ENCODE results near the gene GNAT2. TPM values are rescaled to one million over a fixed set of nuclear protein-coding genes. Genes with fewer than 3 reads are reported as not detected.

Gene GNAT2
- total RNA-seq, 1 donor from 2014 or later, result not detected

- Mint-ChIP-seq H3K27me3 (no peaks in the 10 kb centered on the region), H3K4me1 (peaks cover 48% of the 10 kb centered on the region), H3K9me3 (no peaks in the 10 kb centered on the region), H3K4me3 (no peak overlapping the region), H3K27ac (peak overlapping the region; percentile 72), H3K36me3 (ENCODE audit: low read depth) (peaks cover 50% of the 10 kb centered on the region)
- TF ChIP-seq, protein P1, sequence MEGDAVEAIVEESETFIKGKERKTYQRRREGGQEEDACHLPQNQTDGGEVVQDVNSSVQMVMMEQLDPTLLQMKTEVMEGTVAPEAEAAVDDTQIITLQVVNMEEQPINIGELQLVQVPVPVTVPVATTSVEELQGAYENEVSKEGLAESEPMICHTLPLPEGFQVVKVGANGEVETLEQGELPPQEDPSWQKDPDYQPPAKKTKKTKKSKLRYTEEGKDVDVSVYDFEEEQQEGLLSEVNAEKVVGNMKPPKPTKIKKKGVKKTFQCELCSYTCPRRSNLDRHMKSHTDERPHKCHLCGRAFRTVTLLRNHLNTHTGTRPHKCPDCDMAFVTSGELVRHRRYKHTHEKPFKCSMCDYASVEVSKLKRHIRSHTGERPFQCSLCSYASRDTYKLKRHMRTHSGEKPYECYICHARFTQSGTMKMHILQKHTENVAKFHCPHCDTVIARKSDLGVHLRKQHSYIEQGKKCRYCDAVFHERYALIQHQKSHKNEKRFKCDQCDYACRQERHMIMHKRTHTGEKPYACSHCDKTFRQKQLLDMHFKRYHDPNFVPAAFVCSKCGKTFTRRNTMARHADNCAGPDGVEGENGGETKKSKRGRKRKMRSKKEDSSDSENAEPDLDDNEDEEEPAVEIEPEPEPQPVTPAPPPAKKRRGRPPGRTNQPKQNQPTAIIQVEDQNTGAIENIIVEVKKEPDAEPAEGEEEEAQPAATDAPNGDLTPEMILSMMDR (IDR thresholded peaks at IDR 0.05), result no peak
- CTCF ChIA-PET, result interaction anchor here (1.3 to 4.8 kb wide), 2 partner anchors 15 to 80 kb away, joined by 4 to 19 read pairs; no protein-coding TSS in a partner anchor
- ATAC-seq (ENCODE audit: low read depth), result no peak
- intact Hi-C loops (cut with micrococcal nuclease), result loop anchor here (10.0 kb wide), 1 partner anchor 201 kb away; the partner anchor contains the start of gene PSMA5
- POLR2A ChIA-PET, result interaction anchor here (2.4 kb wide), 1 partner anchor 77 kb away, joined by 18 read pairs; the partner anchor contains the start of gene GNAI3
- no peak for DNase-seq
These were observed 6.5 kb upstream of the GNAT2 start for GRCh38 chr1:109625601-109626560.

DNA sequence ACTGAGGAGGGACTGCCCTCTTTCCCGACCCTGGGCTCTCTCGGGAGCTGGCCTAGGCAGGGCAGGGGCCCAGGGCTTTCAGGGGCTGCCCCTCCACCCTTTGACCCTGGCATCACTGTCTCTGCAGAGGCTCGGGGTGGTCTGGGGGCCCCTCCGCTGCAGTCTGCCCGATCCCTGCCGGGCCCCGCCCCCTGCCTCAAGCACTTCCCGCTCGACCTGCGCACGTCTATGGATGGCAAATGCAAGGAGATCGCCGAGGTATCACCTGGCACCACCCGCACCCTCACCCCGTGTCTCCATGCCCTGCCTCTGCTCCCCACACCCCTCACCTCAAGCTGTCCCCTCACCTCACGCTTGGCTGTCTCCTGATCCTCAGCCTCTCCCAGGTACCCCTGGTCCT, 5.8 kb upstream of the GNAT2 start:
- Mint-ChIP-seq H3K27ac (peak overlapping the region; percentile 72), H3K36me3 (ENCODE audit: low read depth) (peaks cover 46% of the 10 kb centered on the region)
- no peak for DNase-seq

DNA sequence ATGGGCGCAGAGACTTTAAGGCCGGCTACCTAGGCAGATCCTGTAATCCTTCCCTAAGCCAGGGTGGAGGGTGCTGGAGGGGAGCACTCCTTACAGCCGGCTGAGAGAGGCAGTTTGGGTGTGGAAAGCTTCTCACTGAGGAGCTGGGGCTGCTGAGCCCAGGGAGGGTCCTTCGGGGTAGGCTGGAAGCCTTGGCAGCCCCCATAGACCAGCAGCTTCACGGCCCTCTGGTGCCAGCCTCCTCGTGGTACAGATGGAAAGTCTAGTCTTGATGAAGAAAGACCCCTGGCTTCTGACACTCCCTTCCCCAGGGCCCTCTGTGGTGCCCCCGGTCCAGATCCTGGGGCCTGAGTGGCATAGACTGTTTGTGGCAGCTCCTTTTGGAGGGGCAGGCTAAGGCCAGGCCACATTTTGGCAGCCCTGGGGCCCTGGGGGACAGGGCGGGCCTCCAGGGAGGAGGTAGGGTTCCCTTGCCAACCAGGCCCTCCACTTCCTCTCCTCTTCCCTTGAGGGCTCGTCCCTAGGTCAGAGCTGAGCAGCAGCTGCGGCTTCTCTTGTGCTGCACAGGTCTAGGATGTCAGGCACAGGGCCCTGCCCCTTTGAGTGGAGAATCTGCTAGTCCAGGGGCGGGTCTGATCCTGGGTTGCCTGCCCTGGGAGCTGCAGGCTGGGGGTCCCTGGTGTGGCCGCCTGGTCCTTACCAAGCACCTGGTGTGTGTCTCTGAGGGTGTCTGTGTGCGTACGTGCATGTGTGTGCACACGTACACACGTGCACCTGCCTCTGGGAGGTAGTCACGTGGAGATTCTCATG, 5.0 kb upstream of the GNAT2 start:
- peak overlapping the region; percentile 71 for H3K4me3 Mint-ChIP-seq
- H3K27ac Mint-ChIP-seq, result peak overlapping the region; percentile 79
- no peaks in the 10 kb centered on the region for H3K9me3 Mint-ChIP-seq
- peaks cover 55% of the 10 kb centered on the region for H3K4me1 Mint-ChIP-seq
- ChIA-PET POLR2A (interaction anchor here (0.7 to 2.4 kb wide), 6 partner anchors 8 to 360 kb away, joined by 3 to 18 read pairs (median 6); partner anchors contain the start of genes AHCYL1, GNAI3 and GSTM4), CTCF (interaction anchor here (0.9 to 4.8 kb wide), 4 partner anchors 16 to 131 kb away, joined by 3 to 19 read pairs (median 4); partner anchors contain the start of gene CYB561D1)
- H3K36me3 Mint-ChIP-seq (ENCODE audit: low read depth), result peaks cover 42% of the 10 kb centered on the region
- TF ChIP-seq, protein P1 (IDR thresholded peaks at IDR 0.05), result no peak
- no peaks in the 10 kb centered on the region for H3K27me3 Mint-ChIP-seq
- DNase-seq (peak; percentile 55), ATAC-seq (ENCODE audit: low read depth) (peak; percentile 58)
- intact Hi-C loops (cut with micrococcal nuclease), result loop anchor here (1.0 to 10.0 kb wide), 3 partner anchors 16 to 512 kb away; partner anchors contain the start of genes ELAPOR1 and PSMA5

More for the DNA sequence above, 5.8 kb upstream of the GNAT2 start:
- no peaks in the 10 kb centered on the region for H3K9me3 Mint-ChIP-seq
- H3K27me3 Mint-ChIP-seq, result no peaks in the 10 kb centered on the region
- POLR2A ChIA-PET, result interaction anchor here (1.4 to 2.4 kb wide), 2 partner anchors 15 to 77 kb away, joined by 7 to 18 read pairs; partner anchors contain the start of gene GNAI3
- no peak for ATAC-seq (ENCODE audit: low read depth)
- H3K4me1 Mint-ChIP-seq, result peaks cover 50% of the 10 kb centered on the region
- intact Hi-C loops (cut with micrococcal nuclease), result loop anchor here (10.0 kb wide), 1 partner anchor 200 kb away; the partner anchor contains the start of gene PSMA5
- no peak overlapping the region for H3K4me3 Mint-ChIP-seq
- TF ChIP-seq, protein P1 (IDR thresholded peaks at IDR 0.05), result no peak
- CTCF ChIA-PET, result interaction anchor here (0.9 to 4.8 kb wide), 3 partner anchors 16 to 79 kb away, joined by 3 to 19 read pairs (median 4); no protein-coding TSS in a partner anchor

GRCh38 chr1:109623601-109624161, 4.3 kb upstream of the GNAT2 start:
- TF ChIP-seq, protein P1 (IDR thresholded peaks at IDR 0.05), result no peak
- H3K27ac Mint-ChIP-seq, result peak overlapping the region; percentile 79
- ChIA-PET CTCF (interaction anchor here (0.9 to 4.8 kb wide), 3 partner anchors 17 to 130 kb away, joined by 3 to 19 read pairs (median 6); partner anchors contain the start of gene CYB561D1), POLR2A (interaction anchor here (0.9 to 2.4 kb wide), 5 partner anchors 8 to 77 kb away, joined by 3 to 18 read pairs (median 7); partner anchors contain the start of genes GNAI3 and GSTM4)
- peaks cover 63% of the 10 kb centered on the region for H3K4me1 Mint-ChIP-seq
- H3K9me3 Mint-ChIP-seq, result no peaks in the 10 kb centered on the region
- H3K36me3 Mint-ChIP-seq (ENCODE audit: low read depth), result peaks cover 35% of the 10 kb centered on the region
- ATAC-seq (ENCODE audit: low read depth), result no peak
- no peaks in the 10 kb centered on the region for H3K27me3 Mint-ChIP-seq
- intact Hi-C loops (cut with micrococcal nuclease), result loop anchor here (1.0 to 10.0 kb wide), 3 partner anchors 17 to 511 kb away; partner anchors contain the start of genes ELAPOR1 and PSMA5
- no peak for DNase-seq
- peak overlapping the region; percentile 71 for H3K4me3 Mint-ChIP-seq

Measured in activated B cell treated with CpG ODN at 0.5 μM for 24 hours (primary cell).